HepG2 (cell line): ENCODE results near the gene PATL2. TPM values are rescaled to one million over a fixed set of nuclear protein-coding genes. Genes with fewer than 3 reads are reported as not detected.
A peak's percentile ranks its signal among the peaks of the same experiment; 100 is the strongest.

Source experiments
- ARNT2 ChIP-seq: sonication (generic); formaldehyde crosslinking; IDR thresholded peaks from 2 replicates; pipeline ENCODE4 v1.8.0; 2022; ENCODE audit warnings: mild to moderate bottlenecking, low read depth, missing genetic modification reagents, moderate library complexity
- CBX1 ChIP-seq: IDR thresholded peaks from one replicate; pipeline ENCODE4 v1.6.1; 2016; ENCODE audit warnings: antibody characterized with exemption, low read depth
- HDAC6 ChIP-seq: fragments of 200-600 bp; sonication (generic); IDR thresholded peaks from 2 replicates; pipeline ENCODE4 v1.7.0; 2017; ENCODE audit warnings: mild to moderate bottlenecking, antibody characterized with exemption, low read length, low read depth
- IKZF5 ChIP-seq: IDR thresholded peaks from 2 replicates; pipeline ENCODE4 v1.6.1; 2018; ENCODE audit warnings: missing genetic modification reagents, mild to moderate bottlenecking, missing compliant biosample characterization
- KLF12 ChIP-seq: sonication (generic); formaldehyde crosslinking; IDR thresholded peaks from 2 replicates; pipeline ENCODE4 v1.4.0; 2020; ENCODE audit warnings: missing genetic modification reagents, borderline replicate concordance
- PAF1 ChIP-seq: IDR thresholded peaks from 2 replicates; pipeline ENCODE4 v1.6.1; 2016; ENCODE audit warnings: missing genetic modification reagents, missing compliant biosample characterization
- PREB ChIP-seq: sonication (generic); formaldehyde crosslinking; IDR thresholded peaks from 2 replicates; pipeline ENCODE4 v1.4.0; 2020; ENCODE audit warnings: missing genetic modification reagents
- RBFOX2 ChIP-seq: fragments of 200-400 bp; formaldehyde crosslinking; IDR thresholded peaks from 2 replicates; pipeline ENCODE4 v1.6.1; 2017; ENCODE audit warnings: low read depth, mild to moderate bottlenecking, low read length
- SMC3 ChIP-seq: IDR thresholded peaks from 2 replicates; pipeline ENCODE4 v1.6.1; 2011; ENCODE audit warnings: low read length, improper control_type of control experiment
- TERF1 ChIP-seq: sonication (generic); formaldehyde crosslinking; IDR thresholded peaks from 2 replicates; pipeline ENCODE4 v1.8.0; 2022; ENCODE audit warnings: mild to moderate bottlenecking, missing genetic modification reagents, moderate library complexity
- THAP11 ChIP-seq: IDR thresholded peaks from 2 replicates; pipeline ENCODE4 v1.6.1; 2016; ENCODE audit warnings: missing biosample characterization, missing genetic modification reagents
- U2AF1 ChIP-seq: fragments of 200-400 bp; formaldehyde crosslinking; optimal IDR thresholded peaks from 2 replicates; pipeline ENCODE3; 2017; ENCODE audit warnings: mild to moderate bottlenecking, low read depth, low read length
- ZIK1 ChIP-seq: sonication (generic); formaldehyde crosslinking; IDR thresholded peaks from 2 replicates; pipeline ENCODE4 v1.5.0; 2020; ENCODE audit warnings: mild to moderate bottlenecking, low read depth, missing genetic modification reagents, borderline replicate concordance
- ZNF142 ChIP-seq: sonication (generic); formaldehyde crosslinking; IDR thresholded peaks from 2 replicates; pipeline ENCODE4 v1.4.0; 2020; ENCODE audit warnings: missing genetic modification reagents
- ZNF501 ChIP-seq: sonication (generic); formaldehyde crosslinking; IDR thresholded peaks from 2 replicates; pipeline ENCODE4 v1.5.1; 2020; ENCODE audit warnings: mild to moderate bottlenecking, moderate library complexity, missing genetic modification reagents
- ZNF800 ChIP-seq: sonication (generic); formaldehyde crosslinking; IDR thresholded peaks from 2 replicates; pipeline ENCODE4 v1.4.0; 2020; ENCODE audit warnings: missing genetic modification reagents
- ZNF839 ChIP-seq: sonication (generic); formaldehyde crosslinking; IDR thresholded peaks from 2 replicates; pipeline ENCODE4 v1.4.0; 2020; ENCODE audit warnings: missing genetic modification reagents, mild to moderate bottlenecking, borderline replicate concordance
- ZNF891 ChIP-seq: sonication (generic); formaldehyde crosslinking; IDR thresholded peaks from 2 replicates; pipeline ENCODE4 v1.5.0; 2020; ENCODE audit warnings: mild to moderate bottlenecking, missing genetic modification reagents
- polyA plus RNA-seq, 8 experiments: library from polyadenylated mRNA; depleted of rRNA in 3 of 8; stranded (reverse) in 7 of 8; unstranded in 1 of 8; fragments of >200 nt; fragmentation: Illumina TruSeq in 4 of 8; extraction: Trizol in 4 of 8; gene quantifications; 2 replicates each; pipeline versions ENCODE4 v1.2.1 to v1.2.3, GENCODE V29; 2011 to 2016; ENCODE audit warnings: low read depth in 4 of 8, missing spikeins in 1 of 8, mixed read lengths in 1 of 8; ENCODE audit not compliant: insufficient read depth in 1 of 8
- total RNA-seq, 5 experiments: library from RNA; depleted of rRNA; stranded (reverse); fragments of >200 nt; fragmentation: Illumina TruSeq; extraction: Trizol; gene quantifications; 2 replicates each; pipeline ENCODE4 v1.2.3, GENCODE V29; 2016; ENCODE audit warnings: low read depth in 1 of 5

PATL2 gene
- total and polyA plus RNA-seq, 2 of the 13 experiments (the other 11 are each of a cell fraction or from before 2014, with no cell fraction given) = 0.15 to 0.53 TPM

GRCh38 chr15:44726568-44727484 is 15.7 kb upstream of the PATL2 start (continued):
- TF ChIP-seq ZIK1 (CRISPR knock-in tag) = no peak
- no peak for TF ChIP-seq CBX1
- no peak for TF ChIP-seq ZNF839 (CRISPR knock-in tag)
- TF ChIP-seq HDAC6 = no peak
- no peak for TF ChIP-seq KLF12 (CRISPR knock-in tag)
- TF ChIP-seq IKZF5 (CRISPR knock-in tag) = peak; percentile 68
- peak; percentile 40; the same call in 1 of the 2 replicates for TF ChIP-seq RBFOX2
- peak; percentile 41 for TF ChIP-seq THAP11 (CRISPR knock-in tag)
- TF ChIP-seq ZNF501 (CRISPR knock-in tag) = no peak
- TF ChIP-seq ZNF142 (CRISPR knock-in tag) = no peak
- TF ChIP-seq PREB (CRISPR knock-in tag) = no peak
- TF ChIP-seq ZNF800 (CRISPR knock-in tag) = no peak
- no peak for TF ChIP-seq PAF1 (CRISPR knock-in tag)
- no peak for TF ChIP-seq SMC3
- no peak for TF ChIP-seq TERF1
- TF ChIP-seq ARNT2 (CRISPR knock-in tag) = no peak
- no peak for TF ChIP-seq ZNF891 (CRISPR knock-in tag)
- no peak for TF ChIP-seq U2AF1
